COLO829 (cell line): ENCODE measurements around the gene KRT79.
"Not testable (repeated sequence)": the region's sequence is repeated elsewhere in the genome, so short reads cannot be mapped to it uniquely, and the experiment has no call there.

Source experiments
- DNase-seq: peaks from one replicate; pipeline ENCODE4 v3.0.0; 2012; ENCODE audit warnings: low spot score

Gene KRT79

DNA sequence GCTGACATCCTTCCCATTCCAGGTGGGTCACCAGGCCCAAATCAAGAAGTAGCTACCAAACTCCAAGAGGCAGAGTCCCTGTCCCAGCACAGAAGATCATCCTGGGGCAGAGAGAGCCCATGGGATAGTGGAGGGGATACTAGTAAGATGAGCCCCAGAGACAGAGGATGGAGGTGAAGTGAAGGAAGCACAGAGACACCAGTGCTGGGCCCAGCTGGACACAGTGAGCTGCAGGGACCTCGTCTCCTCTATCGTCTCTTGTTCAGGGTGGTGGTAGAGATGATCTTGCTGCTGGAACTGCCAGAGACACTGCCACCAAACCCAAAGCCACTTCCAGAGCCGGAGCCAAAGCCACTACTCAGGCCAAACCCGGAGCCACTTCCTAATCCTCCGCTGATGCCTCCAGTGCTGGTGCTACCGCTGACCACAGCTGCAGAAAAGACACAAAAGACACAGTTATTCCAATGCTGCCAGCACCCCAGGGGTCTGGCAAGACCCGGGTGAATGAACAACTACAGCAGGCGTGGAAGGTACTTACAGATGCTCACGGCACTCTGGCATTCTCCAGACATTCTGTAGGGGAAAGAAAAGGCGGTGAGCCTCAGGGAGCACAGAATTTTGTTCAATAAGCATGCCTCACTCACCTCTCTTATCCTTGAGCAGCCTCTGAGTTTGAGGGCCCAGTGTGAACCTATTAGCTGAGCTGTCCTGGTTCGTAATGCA lies 27.1 kb downstream of the KRT79 start:
- no peak for DNase-seq

DNA sequence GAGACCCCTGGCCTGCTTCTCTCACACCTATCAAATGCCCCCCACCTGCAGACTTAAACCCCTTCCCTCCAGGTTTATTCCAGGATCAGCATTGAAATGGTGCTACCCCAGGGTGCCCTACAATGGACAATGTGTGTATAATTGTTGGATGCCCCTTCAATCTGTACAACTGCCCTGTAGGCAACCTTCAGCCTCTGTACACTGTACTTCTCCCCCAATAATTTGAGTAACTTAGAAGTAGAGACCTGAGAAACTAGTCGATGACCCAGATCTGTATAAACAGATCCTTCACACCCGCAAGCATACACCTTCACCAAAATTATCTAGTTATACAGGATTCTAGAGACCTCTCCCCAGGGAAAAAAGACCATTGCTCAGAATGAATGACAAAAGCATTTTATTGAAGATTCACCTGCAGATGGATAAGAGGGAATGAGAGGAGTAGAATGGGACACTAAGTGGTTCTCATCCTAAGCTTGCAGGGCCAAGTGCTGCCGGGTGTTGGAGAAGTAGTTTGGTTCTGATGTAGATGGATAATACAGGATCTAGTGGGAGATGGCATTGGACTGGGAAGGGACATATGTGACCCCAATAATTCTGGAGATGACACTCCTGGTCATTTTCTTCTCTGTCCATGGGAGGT lies 27.8 kb downstream of the KRT79 start:
- no peak for DNase-seq

DNA sequence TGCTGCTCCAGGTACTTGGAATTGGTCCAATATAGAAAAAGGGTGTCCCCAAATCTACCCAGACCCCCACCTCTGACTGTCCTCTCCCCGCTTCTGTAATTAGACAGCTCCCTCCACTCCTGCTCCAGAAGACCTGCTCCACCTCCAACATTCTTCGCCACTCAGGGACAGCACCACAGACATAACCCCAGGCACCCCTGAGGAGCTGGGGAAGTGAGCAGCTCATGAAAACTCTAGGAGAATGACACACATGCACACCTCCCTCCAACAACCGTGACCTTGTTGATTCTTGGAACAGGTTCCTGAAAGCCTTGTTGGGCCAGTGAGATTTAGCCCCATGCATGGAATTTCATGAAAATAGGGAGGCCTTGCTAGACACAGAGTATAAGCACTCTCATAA lies 28.4 kb downstream of the KRT79 start:
- no peak for DNase-seq

DNA sequence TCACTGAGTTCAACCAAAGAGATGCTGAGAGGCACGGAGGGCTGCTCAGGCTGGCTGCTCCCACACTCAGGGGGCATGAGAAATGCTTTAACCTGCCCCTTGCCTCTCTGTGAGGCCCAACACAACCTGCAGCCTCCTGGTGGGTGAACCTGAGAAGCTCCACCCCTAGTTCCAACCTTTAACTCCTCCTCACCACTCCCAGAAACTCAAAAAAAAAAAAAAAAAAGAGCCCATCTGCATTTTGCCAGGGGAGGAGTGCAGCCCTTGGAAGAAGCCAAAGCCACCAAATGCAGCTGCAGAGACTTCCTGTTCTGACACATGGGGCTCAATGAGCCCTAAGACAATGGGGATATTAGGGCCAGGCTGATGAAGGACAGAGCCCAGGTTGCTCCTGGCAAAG lies 29.1 kb downstream of the KRT79 start:
- no peak for DNase-seq

DNA sequence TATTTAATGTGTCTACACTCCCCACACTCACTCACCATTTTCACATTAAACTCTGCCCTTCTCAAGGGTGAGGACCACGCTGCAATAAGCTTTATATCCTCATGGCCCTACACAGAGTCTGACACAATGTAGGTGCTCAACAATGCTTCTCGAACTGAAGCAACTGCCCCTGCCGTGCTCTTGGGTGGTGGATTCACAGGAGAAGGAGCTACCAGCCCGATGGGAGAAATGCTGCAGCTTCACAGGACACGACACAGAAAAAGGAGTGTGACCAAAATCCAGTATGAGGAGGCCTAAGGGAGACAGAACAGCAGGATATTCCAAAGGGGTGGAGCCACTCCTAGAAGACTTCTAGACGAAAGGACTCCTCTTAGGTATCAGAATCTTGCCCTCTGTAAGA lies 31.7 kb downstream of the KRT79 start:
- no peak for DNase-seq

DNA sequence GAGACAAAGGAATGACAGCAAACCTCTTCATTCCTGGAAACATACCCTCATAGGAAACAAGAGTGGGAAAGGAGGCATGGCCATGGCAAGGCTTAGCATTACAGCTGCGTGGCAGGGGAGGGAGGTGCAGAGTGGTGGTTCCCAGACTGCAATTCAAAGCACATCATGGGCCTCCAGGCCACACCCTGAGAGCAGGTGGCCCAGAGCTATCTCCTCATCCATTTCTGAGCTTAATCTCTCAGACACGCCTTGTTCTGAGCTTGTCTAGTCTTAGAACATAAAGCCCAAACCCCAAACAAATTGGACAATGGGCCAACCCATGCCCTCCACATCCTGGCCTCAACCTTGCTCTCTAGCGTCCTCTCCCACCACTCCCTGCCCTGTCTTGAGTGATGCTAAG lies 32.3 kb downstream of the KRT79 start:
- no peak for DNase-seq

DNA sequence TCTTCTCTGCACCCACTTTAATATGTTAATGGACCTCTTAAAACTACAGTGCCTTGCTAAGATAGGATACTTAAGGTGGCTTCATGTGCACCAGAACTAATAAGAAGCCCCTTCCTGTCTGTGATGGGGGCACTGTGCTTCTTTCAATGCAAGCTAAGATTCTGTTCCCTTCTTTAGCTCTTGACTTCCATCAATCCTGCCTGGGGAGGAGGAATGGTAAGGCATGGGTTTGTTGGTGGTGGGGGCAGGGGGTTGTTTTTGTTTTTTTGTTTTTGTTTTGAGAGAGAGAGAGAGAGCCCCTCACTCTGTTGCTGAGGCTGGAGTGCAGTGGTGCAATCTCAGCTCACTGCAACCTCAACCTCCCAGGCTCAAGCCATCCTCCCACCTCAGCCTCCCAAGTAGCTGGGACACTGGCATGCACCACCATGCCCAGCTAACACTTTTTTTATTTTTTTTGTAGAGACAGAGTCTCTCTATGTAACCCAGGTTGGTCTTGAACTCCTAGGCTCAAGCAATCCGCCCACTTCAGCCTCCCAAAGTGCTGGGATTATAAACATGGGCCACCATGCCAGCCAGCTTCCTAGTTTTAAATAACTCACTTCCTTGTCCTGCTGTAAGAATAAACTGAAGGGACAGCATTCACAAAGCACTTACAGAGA lies 33.7 kb downstream of the KRT79 start:
- DNase-seq = no peak

DNA sequence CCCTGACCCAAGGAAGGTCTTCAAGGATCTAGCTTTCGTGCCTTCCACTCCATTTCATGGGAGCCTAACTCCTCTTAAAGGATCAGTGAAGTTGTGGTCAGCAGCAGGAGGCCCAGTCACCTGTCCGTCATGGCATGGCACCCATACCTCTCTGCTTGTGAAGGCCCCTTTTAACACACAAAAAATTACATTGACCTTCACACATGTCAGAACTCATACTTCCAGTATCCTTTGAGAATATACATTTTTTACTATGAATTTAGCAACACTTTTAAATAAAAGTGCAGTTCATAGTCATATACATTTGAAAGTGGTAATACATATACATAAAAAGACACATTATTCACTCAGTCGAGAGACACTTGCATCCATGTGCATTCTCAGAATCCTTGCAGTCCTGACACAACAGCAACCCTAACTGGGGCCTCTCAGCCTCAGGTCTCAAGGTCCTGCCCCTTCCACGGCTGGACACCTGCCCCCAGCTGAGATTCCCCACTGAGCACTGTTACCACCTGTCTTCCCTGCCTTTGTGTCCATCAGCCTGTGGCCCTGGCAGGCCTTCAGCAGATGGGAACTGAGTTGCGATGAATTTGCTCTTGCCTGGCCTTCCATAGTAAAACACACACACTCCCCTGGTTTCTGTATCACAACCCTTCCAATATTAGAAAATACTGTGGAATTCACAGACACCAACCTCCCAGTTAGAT lies 34.5 kb downstream of the KRT79 start:
- DNase-seq = no peak

DNA sequence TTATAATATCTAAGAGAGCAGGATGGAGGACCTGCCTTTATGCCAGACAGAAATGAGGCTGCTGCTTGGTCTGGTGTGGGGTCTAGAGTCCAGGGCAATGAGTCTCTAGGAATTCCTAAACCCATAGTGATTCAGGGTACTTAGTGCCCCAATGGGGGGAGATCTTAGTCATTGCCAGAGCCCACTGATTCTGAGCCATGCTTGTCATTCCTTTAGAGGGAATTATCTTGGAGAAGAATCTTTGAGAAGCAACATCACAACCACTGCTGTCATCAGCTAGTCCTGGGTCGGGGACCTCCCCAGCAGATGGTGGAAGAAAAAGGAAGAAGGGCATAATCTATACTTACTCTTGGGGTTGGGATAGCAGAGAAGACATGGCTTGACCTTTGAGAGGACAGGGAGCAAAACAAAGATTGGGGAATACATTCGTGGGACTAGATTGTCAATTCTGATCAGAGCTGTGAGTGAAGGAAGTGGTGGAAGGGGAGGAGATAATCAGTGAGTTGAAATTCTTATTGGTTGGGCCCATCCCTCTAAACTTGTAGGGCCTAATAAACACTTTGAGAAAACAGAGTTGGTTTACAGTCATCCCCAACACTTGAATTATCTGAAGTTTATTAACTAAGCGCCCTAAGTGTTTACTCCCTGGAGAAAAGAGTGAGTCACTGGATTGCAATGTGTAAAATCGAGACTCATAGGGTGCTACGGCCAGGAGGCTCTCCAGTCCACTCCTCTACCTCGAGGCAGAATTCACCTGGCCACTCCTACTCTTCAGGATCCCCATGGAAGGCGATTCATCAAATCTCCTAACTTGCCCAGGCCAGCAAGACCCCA lies 35.2 kb downstream of the KRT79 start:
- DNase-seq = no peak

DNA sequence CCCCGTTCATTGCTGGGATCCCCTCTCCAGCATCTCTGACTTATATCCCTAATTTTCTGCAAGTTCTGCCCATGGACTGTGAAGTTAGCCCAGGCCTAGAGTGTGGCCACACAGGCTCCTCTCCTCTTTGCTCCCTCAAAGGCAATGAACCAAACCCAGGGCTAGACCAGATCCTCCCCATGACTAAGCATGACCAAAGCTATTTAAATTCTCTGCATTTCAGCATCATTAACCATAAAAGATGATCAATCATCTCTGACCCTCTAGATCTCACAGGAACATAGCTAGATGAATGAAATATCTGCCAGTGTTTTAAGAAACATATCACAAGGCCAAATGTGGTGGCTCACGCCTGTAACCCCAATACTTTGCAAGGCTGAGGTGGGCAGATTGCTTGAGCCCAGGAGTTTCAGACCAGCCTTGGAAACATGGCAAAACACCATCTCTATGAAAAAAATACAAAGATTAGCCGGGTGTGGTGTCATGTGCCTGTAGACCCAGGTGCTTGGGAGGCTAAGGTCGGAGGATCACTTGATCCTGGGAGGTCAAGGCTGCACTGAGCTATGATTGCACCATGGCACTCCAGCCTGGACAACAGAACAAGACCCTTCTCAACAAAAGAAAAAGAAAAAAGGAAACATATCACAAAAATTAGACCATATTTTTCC lies 36.0 kb downstream of the KRT79 start:
- no peak for DNase-seq

DNA sequence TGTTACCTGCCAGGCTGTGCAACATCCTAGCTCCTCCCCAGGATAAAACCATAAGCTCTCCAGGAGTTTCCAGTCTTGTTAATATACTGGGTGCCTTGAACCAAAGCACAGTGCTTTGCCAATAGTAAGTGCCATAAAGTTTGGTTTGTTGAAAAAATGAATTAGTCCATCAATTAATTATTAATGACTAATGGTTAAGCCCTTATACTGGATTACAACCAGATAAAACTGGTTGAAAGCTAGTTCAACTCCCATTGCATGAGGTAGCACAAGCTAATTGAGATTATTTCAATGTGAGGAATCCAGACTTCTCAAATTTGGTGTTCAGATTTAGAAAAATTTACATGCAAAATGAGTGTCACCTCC lies 36.6 kb downstream of the KRT79 start:
- DNase-seq = no peak

DNA sequence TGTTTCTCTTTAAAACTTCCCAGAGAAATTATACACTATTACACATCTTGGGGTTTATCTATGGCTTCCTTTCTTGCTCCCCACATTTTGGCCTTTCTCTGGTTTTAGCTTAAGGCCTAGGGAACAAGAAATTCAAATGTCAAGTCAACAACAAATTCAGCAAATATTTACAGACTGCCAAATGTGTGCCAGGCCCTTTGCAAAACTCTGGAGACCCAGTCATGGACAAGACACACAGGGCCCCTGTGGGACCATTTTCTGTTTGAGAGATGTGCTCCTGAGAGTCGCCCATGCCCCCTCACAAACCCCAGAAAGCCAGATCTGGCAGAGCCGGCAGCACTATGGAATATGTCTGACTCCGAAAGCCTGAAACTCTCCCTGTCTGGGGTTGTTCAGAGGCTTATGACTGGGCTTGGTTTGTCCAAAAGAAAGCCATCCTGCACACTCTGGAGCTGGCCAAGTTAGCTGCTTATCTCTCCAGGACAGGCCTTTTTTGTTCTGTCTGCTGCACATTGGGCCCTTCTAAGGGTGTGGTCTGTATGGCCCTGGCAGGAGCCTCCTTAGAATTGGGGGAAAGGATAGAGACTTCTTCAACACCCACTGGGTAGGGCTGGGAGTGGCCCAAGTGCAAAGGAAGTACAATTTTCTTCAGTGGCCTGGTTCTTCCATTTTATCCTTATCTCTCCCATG lies 37.1 kb downstream of the KRT79 start:
- no peak for DNase-seq

DNA sequence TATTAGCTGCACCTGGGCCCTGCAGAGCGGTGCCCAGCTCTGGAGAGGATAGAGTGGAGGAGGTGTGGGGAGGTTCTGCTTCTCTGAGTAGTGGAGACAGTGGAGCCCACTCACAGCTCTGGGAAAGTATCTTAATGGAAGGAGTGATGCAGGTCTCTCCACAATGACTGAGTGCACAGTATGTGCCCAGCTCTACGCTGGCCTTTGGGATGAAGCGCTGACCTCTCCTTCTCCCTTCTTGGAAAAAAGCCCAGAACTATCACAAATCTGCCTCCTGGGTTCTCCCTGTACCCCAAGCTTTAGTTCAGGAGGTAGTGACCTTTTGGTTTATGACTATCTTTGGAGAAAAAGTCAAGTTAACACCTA lies 37.7 kb downstream of the KRT79 start:
- no peak for DNase-seq

DNA sequence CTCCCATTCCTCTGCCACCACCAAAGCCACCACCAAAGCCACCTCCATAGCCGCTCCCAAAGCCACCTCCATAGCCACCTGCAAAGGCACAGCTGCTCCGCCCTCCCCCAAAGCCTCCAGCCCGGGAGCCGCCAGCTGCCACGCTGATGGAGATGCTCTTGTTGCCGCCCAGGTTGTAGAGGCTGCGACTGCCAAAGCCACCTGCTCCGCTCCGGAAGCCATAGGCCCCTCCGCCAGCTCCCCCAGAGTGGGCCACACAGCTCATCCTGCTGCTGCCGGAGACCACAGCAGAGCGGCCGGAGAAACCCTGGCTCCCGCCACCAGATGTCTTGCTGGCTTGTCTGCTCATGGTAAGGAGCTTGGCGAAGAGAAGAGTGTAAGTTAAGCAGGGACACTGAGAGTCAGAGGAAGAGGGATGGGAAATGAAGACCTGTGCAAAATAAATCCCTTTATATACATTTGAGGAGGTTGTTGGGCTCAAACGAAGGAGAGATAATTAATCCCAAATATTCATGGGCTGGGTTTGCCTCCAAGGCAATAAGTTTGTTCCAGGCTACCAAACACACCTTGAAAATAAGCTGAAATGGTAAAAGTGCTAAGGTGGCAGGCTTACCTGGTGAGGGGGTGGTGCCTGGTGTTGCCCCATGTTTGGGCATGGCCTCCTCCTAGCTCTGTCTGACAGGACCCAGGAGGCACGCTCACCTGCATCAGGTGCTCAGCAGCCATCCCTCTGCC lies 38.2 kb downstream of the KRT79 start, which contains the start of gene KRT3:
KRT3 (minus strand) TSS at position 424 of the 735 bp plus-strand sequence; CDS start at position 349, 75 bp downstream.
- no peak for DNase-seq

DNA sequence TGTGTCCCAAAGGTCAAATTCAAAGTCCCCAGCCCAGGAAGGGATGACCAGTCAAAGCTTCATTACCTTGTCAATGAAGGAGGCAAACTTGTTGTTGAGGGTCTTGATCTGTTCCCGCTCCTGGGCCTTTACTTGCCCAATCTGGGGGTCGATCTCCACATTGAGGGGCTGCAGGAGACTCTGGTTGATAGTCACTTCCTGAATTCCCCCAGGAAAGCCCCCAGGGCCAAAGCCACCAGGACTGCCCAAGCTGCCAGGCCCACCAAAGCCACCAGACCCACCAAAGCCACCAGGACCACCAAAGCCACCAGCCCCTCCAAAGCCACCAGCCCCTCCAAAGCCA lies 38.8 kb downstream of the KRT79 start:
- DNase-seq = not testable (repeated sequence)

DNA sequence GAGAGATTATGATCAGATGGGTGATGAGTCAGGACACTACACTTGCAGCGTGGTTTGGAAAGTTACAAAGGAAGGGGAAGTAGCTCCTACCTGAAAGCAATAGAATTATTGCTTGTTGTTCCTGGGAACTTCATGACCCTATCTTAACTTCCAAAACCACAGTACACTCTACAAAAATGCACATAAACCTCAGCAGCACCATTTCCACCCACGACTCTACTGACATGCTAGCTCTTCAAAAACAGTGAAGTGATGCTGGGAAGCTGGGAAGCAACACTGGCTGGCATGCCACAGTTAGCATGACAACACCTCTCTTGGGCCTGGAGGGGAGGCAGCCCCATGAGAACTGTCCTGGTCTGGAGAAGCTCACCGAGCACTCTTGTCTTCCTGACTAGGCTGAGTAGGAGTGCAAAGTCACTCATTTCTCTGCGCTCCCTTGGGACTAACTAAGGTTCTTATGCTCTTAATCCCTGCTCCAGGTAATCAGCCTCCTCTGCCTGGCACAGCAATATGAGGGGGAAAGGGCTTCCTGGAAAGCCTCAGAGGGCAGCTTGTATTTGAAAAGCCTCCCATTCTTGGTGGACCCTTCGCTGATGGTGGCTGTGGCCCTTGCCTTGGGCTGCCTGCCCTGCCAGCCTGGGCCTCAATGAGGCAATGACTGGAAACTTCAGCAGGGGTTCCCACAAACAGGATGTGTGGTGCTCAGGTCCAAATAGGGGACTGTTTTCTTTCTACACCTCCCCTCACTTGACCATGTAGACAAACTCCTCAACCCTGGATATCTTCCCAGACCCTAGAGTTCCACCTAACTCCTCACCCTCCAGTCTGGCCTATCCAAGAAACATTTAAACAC lies 39.4 kb downstream of the KRT79 start:
- DNase-seq = no peak

DNA sequence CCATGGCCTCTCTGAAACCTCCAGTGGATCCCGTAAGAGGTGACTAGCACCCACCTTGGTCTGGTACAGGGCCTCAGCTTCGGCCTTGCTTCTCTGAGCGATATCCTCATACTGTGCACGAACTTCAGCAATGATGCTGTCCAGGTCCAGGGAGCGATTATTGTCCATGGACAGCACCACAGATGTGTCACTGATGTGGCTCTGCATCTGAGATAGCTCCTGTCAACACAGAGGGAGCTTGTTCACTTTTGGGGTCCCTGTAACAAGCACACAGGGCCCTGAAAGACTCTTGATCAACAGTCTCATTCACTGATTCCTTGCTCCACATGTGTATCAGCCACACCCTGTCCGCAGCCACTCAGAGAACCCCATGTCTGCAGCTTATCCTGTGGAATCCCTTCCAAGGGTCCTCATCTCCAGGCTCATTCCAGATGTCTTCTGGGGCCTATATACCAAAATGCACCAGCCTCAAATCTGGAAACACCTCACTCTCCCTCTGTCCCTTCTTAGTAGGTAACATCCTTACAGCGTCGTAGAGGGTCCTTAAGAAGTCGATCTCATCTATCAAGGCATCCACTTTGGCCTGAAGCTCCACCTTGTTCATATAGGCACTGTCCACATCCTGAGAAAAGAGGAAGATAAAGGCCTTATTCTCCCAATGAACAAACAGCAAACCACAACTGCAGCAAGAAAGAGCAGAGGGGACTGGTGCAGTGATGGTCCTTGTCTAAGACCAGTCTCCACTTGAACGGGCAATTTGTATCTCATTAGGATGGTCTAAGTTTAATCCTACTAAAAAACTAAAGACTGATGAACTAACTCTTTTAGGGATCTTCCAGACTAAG lies 41.7 kb downstream of the KRT79 start:
- DNase-seq = no peak
